Loucy (cell line): Measurements from ENCODE around the gene FARS2.

Source experiments
- H2AFZ ChIP-seq: fragments of 200-600 bp; sonication (generic); 2 replicates; pipeline ENCODE4 v1.6.0; 2016; ENCODE audit warnings: antibody characterized with exemption, mild to moderate bottlenecking, low read length, moderate library complexity
- H3F3A ChIP-seq: fragments of 200-600 bp; 2 replicates; pipeline ENCODE4 v1.6.0; 2016; ENCODE audit warnings: antibody characterized with exemption, low read depth, mild to moderate bottlenecking
- H3K27me3 ChIP-seq: fragments of 200-600 bp; sonication (generic); 2 replicates; pipeline ENCODE4 v1.6.1; 2014; ENCODE audit warnings: low read length, mild to moderate bottlenecking; ENCODE audit not compliant: insufficient read depth, poor library complexity, severe bottlenecking
- H3K36me3 ChIP-seq: fragments of 200-600 bp; sonication (generic); 2 replicates; pipeline ENCODE4 v1.6.1; 2016; ENCODE audit warnings: low read length; ENCODE audit not compliant: insufficient read depth
- H3K4me1 ChIP-seq: fragments of 200-600 bp; sonication (generic); 2 replicates; pipeline ENCODE4 v1.5.1; 2014; ENCODE audit warnings: low read length, mild to moderate bottlenecking; ENCODE audit not compliant: insufficient read depth, poor library complexity, severe bottlenecking
- H3K4me2 ChIP-seq: fragments of 200-600 bp; sonication (generic); 2 replicates; pipeline ENCODE4 v1.6.0; 2014; ENCODE audit warnings: antibody characterized with exemption, low read length, low read depth, mild to moderate bottlenecking; ENCODE audit not compliant: poor library complexity, severe bottlenecking
- H3K4me3 ChIP-seq: fragments of 200-600 bp; sonication (generic); 2 replicates; pipeline ENCODE4 v1.5.1; 2014; ENCODE audit warnings: low read length, mild to moderate bottlenecking, mixed read lengths; ENCODE audit not compliant: poor library complexity, severe bottlenecking
- H3K79me2 ChIP-seq: fragments of 200-600 bp; sonication (generic); 2 replicates; pipeline ENCODE4 v1.6.1; 2014; ENCODE audit warnings: low read length; ENCODE audit not compliant: insufficient read depth
- H3K9ac ChIP-seq: fragments of 200-600 bp; sonication (generic); 2 replicates; pipeline ENCODE4 v1.6.0; 2014; ENCODE audit warnings: mild to moderate bottlenecking, low read depth, low read length, moderate library complexity; ENCODE audit not compliant: poor library complexity, severe bottlenecking
- H3K9me2 ChIP-seq: fragments of 200-600 bp; sonication (generic); replicated peaks from 2 replicates; pipeline ENCODE4 v1.6.1; 2016; ENCODE audit warnings: low read depth, low read length, mixed read lengths
- H3K9me3 ChIP-seq: fragments of 200-600 bp; sonication (generic); 2 replicates; pipeline ENCODE4 v1.6.1; 2014; ENCODE audit warnings: mild to moderate bottlenecking, antibody characterized with exemption, low read length, low read depth; ENCODE audit not compliant: insufficient read depth
- H4K20me1 ChIP-seq: fragments of 200-600 bp; sonication (generic); 2 replicates; pipeline ENCODE4 v1.6.0; 2014; ENCODE audit warnings: antibody characterized with exemption, low read length, mild to moderate bottlenecking; ENCODE audit not compliant: insufficient read depth, poor library complexity, severe bottlenecking
- EZH2phosphoT487 ChIP-seq: fragments of 200-600 bp; IDR thresholded peaks from 2 replicates; pipeline ENCODE4 v1.6.1; 2018; ENCODE audit warnings: antibody characterized with exemption, mild to moderate bottlenecking, moderate library complexity, borderline replicate concordance
- TF ChIP-seq, protein P1 (sequence below): fragments of 200-600 bp; sonication (generic); conservative IDR thresholded peaks from 2 replicates; pipeline ENCODE4 v1.5.1; 2014; ENCODE audit warnings: mild to moderate bottlenecking, antibody characterized with exemption, low read length

Gene FARS2

GRCh38 chr6:5343998-5344397 is 82.7 kb downstream of the FARS2 start:
- H3K27me3 ChIP-seq = no peaks in the 10 kb centered on the region
- H3K4me2 ChIP-seq = no peak overlapping the region
- TF ChIP-seq EZH2phosphoT487 = no peak
- TF ChIP-seq, protein P1, sequence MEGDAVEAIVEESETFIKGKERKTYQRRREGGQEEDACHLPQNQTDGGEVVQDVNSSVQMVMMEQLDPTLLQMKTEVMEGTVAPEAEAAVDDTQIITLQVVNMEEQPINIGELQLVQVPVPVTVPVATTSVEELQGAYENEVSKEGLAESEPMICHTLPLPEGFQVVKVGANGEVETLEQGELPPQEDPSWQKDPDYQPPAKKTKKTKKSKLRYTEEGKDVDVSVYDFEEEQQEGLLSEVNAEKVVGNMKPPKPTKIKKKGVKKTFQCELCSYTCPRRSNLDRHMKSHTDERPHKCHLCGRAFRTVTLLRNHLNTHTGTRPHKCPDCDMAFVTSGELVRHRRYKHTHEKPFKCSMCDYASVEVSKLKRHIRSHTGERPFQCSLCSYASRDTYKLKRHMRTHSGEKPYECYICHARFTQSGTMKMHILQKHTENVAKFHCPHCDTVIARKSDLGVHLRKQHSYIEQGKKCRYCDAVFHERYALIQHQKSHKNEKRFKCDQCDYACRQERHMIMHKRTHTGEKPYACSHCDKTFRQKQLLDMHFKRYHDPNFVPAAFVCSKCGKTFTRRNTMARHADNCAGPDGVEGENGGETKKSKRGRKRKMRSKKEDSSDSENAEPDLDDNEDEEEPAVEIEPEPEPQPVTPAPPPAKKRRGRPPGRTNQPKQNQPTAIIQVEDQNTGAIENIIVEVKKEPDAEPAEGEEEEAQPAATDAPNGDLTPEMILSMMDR = no peak
- no peak overlapping the region for H2AFZ ChIP-seq
- no peaks in the 10 kb centered on the region for H4K20me1 ChIP-seq
- no peaks in the 10 kb centered on the region for H3K36me3 ChIP-seq
- peaks cover 14% of the 10 kb centered on the region for H3K4me1 ChIP-seq
- H3K79me2 ChIP-seq = no peaks in the 10 kb centered on the region; the same call in 1 of the 2 replicates
- H3K9ac ChIP-seq = no peak overlapping the region
- H3K9me2 ChIP-seq = no peaks in the 10 kb centered on the region
- H3K4me3 ChIP-seq = no peak overlapping the region
- H3K9me3 ChIP-seq = no peaks in the 10 kb centered on the region
- H3F3A ChIP-seq = no peaks in the 10 kb centered on the region

DNA sequence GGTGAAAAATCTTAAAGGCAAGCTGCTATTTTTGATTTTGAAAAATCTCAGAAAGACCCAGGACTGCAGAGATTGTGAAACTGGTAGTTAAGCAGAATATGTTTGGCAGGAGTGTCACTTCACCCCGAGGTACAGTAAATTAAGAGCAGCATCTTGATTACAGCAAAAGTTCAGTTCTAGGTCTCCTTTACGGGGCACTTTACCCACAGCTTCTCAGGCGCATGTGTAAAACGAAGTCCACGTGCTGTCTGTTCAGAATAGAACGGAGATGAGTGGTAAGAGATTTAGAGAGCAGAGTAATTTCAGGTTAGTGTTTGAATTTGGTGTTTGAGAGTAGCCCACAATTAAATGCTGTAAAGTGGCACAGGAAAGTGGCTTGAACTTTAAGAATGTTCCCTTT is 84.0 kb downstream of the FARS2 start:
- no peaks in the 10 kb centered on the region for H3K27me3 ChIP-seq
- no peak overlapping the region for H3K4me3 ChIP-seq
- H3K9me3 ChIP-seq = no peaks in the 10 kb centered on the region
- no peaks in the 10 kb centered on the region; the same call in 1 of the 2 replicates for H3K79me2 ChIP-seq
- no peaks in the 10 kb centered on the region for H3F3A ChIP-seq
- H4K20me1 ChIP-seq = no peaks in the 10 kb centered on the region
- H3K4me1 ChIP-seq = peaks cover 14% of the 10 kb centered on the region
- H3K4me2 ChIP-seq = no peak overlapping the region
- TF ChIP-seq, protein P1 = no peak
- no peak for TF ChIP-seq EZH2phosphoT487
- no peaks in the 10 kb centered on the region for H3K9me2 ChIP-seq
- no peak overlapping the region for H3K9ac ChIP-seq
- no peaks in the 10 kb centered on the region for H3K36me3 ChIP-seq
- H2AFZ ChIP-seq = no peak overlapping the region

- H2AFZ ChIP-seq = no peak overlapping the region
- no peaks in the 10 kb centered on the region for H3K27me3 ChIP-seq
- no peaks in the 10 kb centered on the region for H3K36me3 ChIP-seq
- 0 out of 2 replicates have a peak, but pooled peaks cover 4% of the 10 kb centered on the region for H3K79me2 ChIP-seq
- H3K9me3 ChIP-seq = no peaks in the 10 kb centered on the region
- no peak overlapping the region for H3K4me2 ChIP-seq
- H3K9me2 ChIP-seq = no peaks in the 10 kb centered on the region
- H3F3A ChIP-seq = no peaks in the 10 kb centered on the region
- H3K4me3 ChIP-seq = no peak overlapping the region
- TF ChIP-seq EZH2phosphoT487 = no peak
- TF ChIP-seq, protein P1 = no peak
- no peak overlapping the region for H3K9ac ChIP-seq
- no peaks in the 10 kb centered on the region for H3K4me1 ChIP-seq
- no peaks in the 10 kb centered on the region for H4K20me1 ChIP-seq
Observed at GRCh38 chr6:5351552-5352210, 90.4 kb downstream of the FARS2 start.
